ENCODE data around the gene PLA2G4A. TPM values are rescaled to one million over a fixed set of nuclear protein-coding genes. Genes with fewer than 3 reads are reported as not detected.

Gene PLA2G4A
- total RNA-seq, 1 experiment from 2014 or later = 3.8 TPM

DNA sequence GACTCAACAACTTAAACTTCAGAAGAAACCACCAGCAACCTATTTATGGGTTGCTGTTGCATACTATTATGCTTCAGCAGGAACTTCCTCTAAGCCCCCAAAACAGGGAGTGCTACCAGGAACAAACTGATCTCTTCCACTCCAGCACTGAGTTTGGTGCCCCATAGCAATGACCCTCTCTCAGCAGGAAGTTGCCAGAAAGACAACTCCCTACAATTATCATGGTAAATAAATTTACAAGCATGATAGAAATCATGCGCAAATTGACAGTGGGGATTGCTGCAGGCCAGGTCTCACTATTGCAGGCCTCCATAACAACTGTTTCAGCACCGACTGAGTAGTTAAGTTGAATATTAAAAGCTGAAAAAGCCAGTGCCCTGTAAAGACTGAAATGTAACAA lies 180.6 kb downstream of the PLA2G4A start:
- Mint-ChIP-seq H3K27ac (ENCODE audit: low read depth, unreplicated experiment) (no peak overlapping the region), H3K36me3 (ENCODE audit: insufficient read depth, unreplicated experiment) (no peaks in the 10 kb centered on the region), H3K4me1 (ENCODE audit: insufficient read depth, unreplicated experiment) (no peaks in the 10 kb centered on the region), H3K4me3 (ENCODE audit: unreplicated experiment) (no peak overlapping the region), H3K9me3 (ENCODE audit: unreplicated experiment) (no peaks in the 10 kb centered on the region), H3K27me3 (ENCODE audit: insufficient read depth, unreplicated experiment) (no peaks in the 10 kb centered on the region)
- ChIA-PET POLR2A (interaction anchor here (1.2 to 1.6 kb wide), 2 partner anchors 12 to 33 kb away, joined by 4 read pairs; no protein-coding TSS in a partner anchor), CTCF (interaction anchor here (1.1 to 2.2 kb wide), 2 partner anchors 23 to 25 kb away, joined by 4 to 11 read pairs; no protein-coding TSS in a partner anchor)
- no peak for DNase-seq (ENCODE audit: unreplicated experiment)
- TF ChIP-seq, protein P1, sequence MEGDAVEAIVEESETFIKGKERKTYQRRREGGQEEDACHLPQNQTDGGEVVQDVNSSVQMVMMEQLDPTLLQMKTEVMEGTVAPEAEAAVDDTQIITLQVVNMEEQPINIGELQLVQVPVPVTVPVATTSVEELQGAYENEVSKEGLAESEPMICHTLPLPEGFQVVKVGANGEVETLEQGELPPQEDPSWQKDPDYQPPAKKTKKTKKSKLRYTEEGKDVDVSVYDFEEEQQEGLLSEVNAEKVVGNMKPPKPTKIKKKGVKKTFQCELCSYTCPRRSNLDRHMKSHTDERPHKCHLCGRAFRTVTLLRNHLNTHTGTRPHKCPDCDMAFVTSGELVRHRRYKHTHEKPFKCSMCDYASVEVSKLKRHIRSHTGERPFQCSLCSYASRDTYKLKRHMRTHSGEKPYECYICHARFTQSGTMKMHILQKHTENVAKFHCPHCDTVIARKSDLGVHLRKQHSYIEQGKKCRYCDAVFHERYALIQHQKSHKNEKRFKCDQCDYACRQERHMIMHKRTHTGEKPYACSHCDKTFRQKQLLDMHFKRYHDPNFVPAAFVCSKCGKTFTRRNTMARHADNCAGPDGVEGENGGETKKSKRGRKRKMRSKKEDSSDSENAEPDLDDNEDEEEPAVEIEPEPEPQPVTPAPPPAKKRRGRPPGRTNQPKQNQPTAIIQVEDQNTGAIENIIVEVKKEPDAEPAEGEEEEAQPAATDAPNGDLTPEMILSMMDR (IDR thresholded peaks at IDR 0.05; ENCODE audit: unreplicated experiment) = no peak
- intact Hi-C loops (cut with micrococcal nuclease) = no loop called here
- no TSS peak for BruUV-seq (replicated peaks)

DNA sequence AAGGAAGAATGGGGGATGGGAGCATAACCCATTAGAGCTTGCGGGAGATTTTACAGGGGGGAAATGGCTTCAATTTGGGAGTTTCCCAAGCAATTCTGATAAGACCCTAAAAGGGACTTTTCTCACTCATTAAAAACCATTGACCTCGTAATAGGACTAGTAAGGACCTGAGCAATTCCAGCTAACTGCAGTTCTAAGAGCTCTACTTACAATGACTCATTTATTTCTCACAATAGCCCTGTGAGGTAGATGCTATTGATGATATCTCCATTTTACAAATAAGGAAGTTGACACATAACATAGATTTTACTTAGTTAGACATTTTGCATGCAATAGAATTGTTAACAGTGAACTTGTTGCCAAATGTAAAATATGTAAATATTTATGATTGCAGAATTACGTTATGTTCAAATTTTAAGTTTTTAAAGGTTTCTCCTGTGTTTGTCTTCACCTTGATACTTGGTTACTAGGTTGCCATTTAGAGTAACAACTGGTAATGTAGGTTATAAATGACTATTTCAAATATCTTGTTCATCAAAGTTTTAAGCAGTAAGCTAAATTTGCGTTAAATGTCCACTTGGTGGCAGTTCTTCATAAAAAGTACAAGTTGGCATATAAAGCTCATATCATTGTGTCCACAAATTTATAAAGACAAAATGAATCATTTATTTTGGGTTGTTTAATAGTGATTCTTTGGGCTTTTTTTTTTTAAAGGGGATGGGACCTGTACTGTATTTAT lies 182.0 kb downstream of the PLA2G4A start:
- Mint-ChIP-seq H3K36me3 (ENCODE audit: insufficient read depth, unreplicated experiment) (no peaks in the 10 kb centered on the region), H3K27me3 (ENCODE audit: insufficient read depth, unreplicated experiment) (no peaks in the 10 kb centered on the region), H3K27ac (ENCODE audit: low read depth, unreplicated experiment) (no peak overlapping the region), H3K4me1 (ENCODE audit: insufficient read depth, unreplicated experiment) (no peaks in the 10 kb centered on the region), H3K9me3 (ENCODE audit: unreplicated experiment) (no peaks in the 10 kb centered on the region), H3K4me3 (ENCODE audit: unreplicated experiment) (no peak overlapping the region)
- POLR2A ChIA-PET = interaction anchor here (0.6 to 1.6 kb wide), 5 partner anchors 9 to 441 kb away, joined by 3 to 6 read pairs (median 4); no protein-coding TSS in a partner anchor
- no TSS peak for BruUV-seq (replicated peaks)
- intact Hi-C loops (cut with micrococcal nuclease) = no loop called here
- DNase-seq (ENCODE audit: unreplicated experiment) = peak; percentile 11
- CTCF ChIA-PET = interaction anchor here (0.6 to 2.3 kb wide), 7 partner anchors 9 to 83 kb away, joined by 4 to 11 read pairs (median 5); no protein-coding TSS in a partner anchor
- TF ChIP-seq, protein P1 (IDR thresholded peaks at IDR 0.05; ENCODE audit: unreplicated experiment) = no peak

DNA sequence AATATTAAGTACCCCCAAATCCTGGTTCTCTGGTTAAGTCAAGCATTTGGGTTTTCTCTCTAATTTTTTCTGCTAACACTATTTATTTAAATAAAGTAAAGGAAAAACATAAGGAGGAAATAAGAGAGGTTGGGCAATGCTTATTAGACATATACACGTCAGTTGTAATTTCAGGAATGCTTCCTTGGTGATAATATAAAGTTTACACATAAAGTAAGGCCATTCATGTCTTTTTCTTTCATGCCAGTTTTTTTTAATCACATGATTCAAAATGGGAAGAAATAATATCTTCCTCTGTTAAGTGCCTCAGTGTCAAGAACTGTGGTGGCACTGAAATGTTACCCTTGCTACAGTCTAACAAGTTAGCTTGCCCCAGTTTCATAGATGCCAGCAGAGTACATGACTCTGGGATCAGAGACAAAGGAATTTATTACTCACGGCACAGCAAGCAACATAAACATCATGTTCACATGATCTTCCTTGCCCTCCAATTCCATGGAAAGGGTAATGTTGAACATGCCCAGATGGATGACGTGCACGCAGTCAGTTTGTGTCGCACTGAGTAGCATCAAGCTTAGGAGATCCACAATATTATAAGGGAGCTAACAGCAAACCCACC lies 184.9 kb downstream of the PLA2G4A start:
- ChIA-PET POLR2A (no interaction called here), CTCF (interaction anchor here (0.6 to 2.6 kb wide), 8 partner anchors 10 to 925 kb away, joined by 3 to 13 read pairs (median 4); no protein-coding TSS in a partner anchor)
- intact Hi-C loops (cut with micrococcal nuclease) = no loop called here
- Mint-ChIP-seq H3K27me3 (ENCODE audit: insufficient read depth, unreplicated experiment) (no peaks in the 10 kb centered on the region), H3K36me3 (ENCODE audit: insufficient read depth, unreplicated experiment) (no peaks in the 10 kb centered on the region), H3K4me1 (ENCODE audit: insufficient read depth, unreplicated experiment) (no peaks in the 10 kb centered on the region), H3K4me3 (ENCODE audit: unreplicated experiment) (no peak overlapping the region), H3K9me3 (ENCODE audit: unreplicated experiment) (no peaks in the 10 kb centered on the region), H3K27ac (ENCODE audit: low read depth, unreplicated experiment) (no peak overlapping the region)
- no peak for DNase-seq (ENCODE audit: unreplicated experiment)
- TF ChIP-seq, protein P1 (IDR thresholded peaks at IDR 0.05; ENCODE audit: unreplicated experiment) = no peak
- BruUV-seq (replicated peaks) = no TSS peak

DNA sequence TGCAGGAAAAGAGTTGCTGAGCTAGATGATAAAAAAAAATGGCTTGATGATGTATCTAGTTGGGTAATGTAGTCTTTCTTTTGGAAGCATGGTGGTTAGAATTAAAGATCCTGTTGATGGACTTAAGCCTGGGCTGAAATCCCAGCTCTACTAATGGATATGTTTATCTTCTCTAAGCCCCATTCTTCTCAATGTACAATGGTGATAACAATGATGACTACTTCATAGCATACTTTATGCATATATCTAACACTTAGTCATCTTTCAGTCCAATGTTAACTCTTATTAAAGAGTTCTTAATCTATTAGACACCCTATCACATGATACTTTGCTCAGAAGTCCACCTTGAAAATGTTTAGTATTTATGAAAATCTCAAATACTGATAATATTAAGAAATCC lies 189.5 kb downstream of the PLA2G4A start:
- Mint-ChIP-seq H3K36me3 (ENCODE audit: insufficient read depth, unreplicated experiment) (no peaks in the 10 kb centered on the region), H3K27ac (ENCODE audit: low read depth, unreplicated experiment) (no peak overlapping the region), H3K27me3 (ENCODE audit: insufficient read depth, unreplicated experiment) (no peaks in the 10 kb centered on the region), H3K4me3 (ENCODE audit: unreplicated experiment) (no peak overlapping the region), H3K9me3 (ENCODE audit: unreplicated experiment) (no peaks in the 10 kb centered on the region), H3K4me1 (ENCODE audit: insufficient read depth, unreplicated experiment) (no peaks in the 10 kb centered on the region)
- TF ChIP-seq, protein P1 (IDR thresholded peaks at IDR 0.05; ENCODE audit: unreplicated experiment) = no peak
- intact Hi-C loops (cut with micrococcal nuclease) = no loop called here
- POLR2A ChIA-PET = no interaction called here
- CTCF ChIA-PET = interaction anchor here (0.7 to 1.2 kb wide), 2 partner anchors 20 to 814 kb away, joined by 3 to 4 read pairs; no protein-coding TSS in a partner anchor
- no TSS peak for BruUV-seq (replicated peaks)
- no peak for DNase-seq (ENCODE audit: unreplicated experiment)

Data from MCF 10A (cell line).